SHP77 (cell line): ENCODE measurements around the gene CTBP2.

Source experiments
- DNase-seq, 2 experiments: peaks; one replicate each; lab custom pipeline; 2025; lab: John Stamatoyannopoulos, UW

CTBP2 gene

GRCh38 chr10:125024497-125025234, 135.7 kb downstream of the CTBP2 start:
- peak in 1 of 2 experiments; percentile 33 for DNase-seq

GRCh38 chr10:125023862-125024496, 136.4 kb downstream of the CTBP2 start:
- peak; percentile 30 to 63 for DNase-seq

GRCh38 chr10:125023255-125023654, 137.1 kb downstream of the CTBP2 start:
- DNase-seq, result peak; percentile 72 to 85

- no peak for DNase-seq
These were observed 137.7 kb downstream of the CTBP2 start for GRCh38 chr10:125022671-125023070.

- DNase-seq, result no peak
These were observed 138.5 kb downstream of the CTBP2 start for GRCh38 chr10:125021686-125022344.

- no peak for DNase-seq
These were observed 139.5 kb downstream of the CTBP2 start for GRCh38 chr10:125020871-125021270.

GRCh38 chr10:125020386-125020785, 140.0 kb downstream of the CTBP2 start:
- no peak for DNase-seq

GRCh38 chr10:125018576-125019143, 141.7 kb downstream of the CTBP2 start:
- DNase-seq, result no peak

GRCh38 chr10:125017547-125018298, 142.6 kb downstream of the CTBP2 start:
- DNase-seq, result peak; percentile 57 to 78

GRCh38 chr10:125016611-125017202, 143.7 kb downstream of the CTBP2 start:
- DNase-seq, result no peak

- DNase-seq, result no peak
These were observed 144.2 kb downstream of the CTBP2 start for GRCh38 chr10:125016123-125016522.

GRCh38 chr10:125015356-125015944, 144.9 kb downstream of the CTBP2 start:
- DNase-seq, result no peak

- no peak for DNase-seq
These were observed 145.5 kb downstream of the CTBP2 start for GRCh38 chr10:125014836-125015355.

- DNase-seq, result no peak
These were observed 146.1 kb downstream of the CTBP2 start for GRCh38 chr10:125014086-125014830.

- DNase-seq, result no peak
These were observed 146.9 kb downstream of the CTBP2 start for GRCh38 chr10:125013529-125013872.

- no peak for DNase-seq
These were observed 147.4 kb downstream of the CTBP2 start for GRCh38 chr10:125012851-125013528.

GRCh38 chr10:125011926-125012705, 148.2 kb downstream of the CTBP2 start:
- no peak for DNase-seq

GRCh38 chr10:125011171-125011925, 149.0 kb downstream of the CTBP2 start:
- DNase-seq, result no peak
